MM.1S (cell line): ENCODE measurements around the gene CCDC185.

ENCODE experiments used
- DNase-seq: peaks from one replicate; pipeline ENCODE4 v3.0.0-alpha.2; 2015
- H2AFZ ChIP-seq: fragments of 300-600 bp; sonication (generic); 2 replicates; pipeline ENCODE4 v1.6.0; 2016; ENCODE audit warnings: antibody characterized with exemption, low read length
- H3F3A ChIP-seq: fragments of 300-600 bp; sonication (generic); 2 replicates; pipeline ENCODE4 v1.6.1; 2016; ENCODE audit warnings: mild to moderate bottlenecking, antibody characterized with exemption, low read length, moderate library complexity, mixed read lengths; ENCODE audit not compliant: insufficient read depth
- H3K27ac ChIP-seq: fragments of 300-600 bp; sonication (generic); 2 replicates; pipeline ENCODE4 v1.5.1; 2016; ENCODE audit warnings: mild to moderate bottlenecking, low read length
- H3K27me3 ChIP-seq: fragments of 300-600 bp; sonication (generic); replicated peaks from 2 replicates; pipeline ENCODE4 v1.6.0; 2016; ENCODE audit warnings: low read length; ENCODE audit not compliant: insufficient read depth
- H3K36me3 ChIP-seq: fragments of 300-600 bp; sonication (generic); replicated peaks from 2 replicates; pipeline ENCODE4 v1.6.1; 2016; ENCODE audit warnings: mild to moderate bottlenecking, low read length, mixed read lengths; ENCODE audit not compliant: insufficient read depth
- H3K4me1 ChIP-seq: fragments of 300-600 bp; sonication (generic); 2 replicates; pipeline ENCODE4 v1.6.1; 2016; ENCODE audit warnings: low read length, mixed read lengths
- H3K4me2 ChIP-seq: fragments of 300-600 bp; sonication (generic); 2 replicates; pipeline ENCODE4 v1.6.0; 2016; ENCODE audit warnings: low read depth, low read length
- H3K4me3 ChIP-seq: fragments of 300-600 bp; sonication (generic); 2 replicates; pipeline ENCODE4 v1.5.1; 2016; ENCODE audit warnings: low read length, mixed read lengths
- H3K79me2 ChIP-seq: fragments of 300-600 bp; sonication (generic); 2 replicates; pipeline ENCODE4 v1.6.1; 2016; ENCODE audit warnings: mixed run types, low read length, mixed read lengths
- H3K9ac ChIP-seq: fragments of 300-600 bp; sonication (generic); 2 replicates; pipeline ENCODE4 v1.6.1; 2016; ENCODE audit warnings: low read length, mixed read lengths
- H3K9me2 ChIP-seq: fragments of 300-600 bp; sonication (generic); replicated peaks from 2 replicates; pipeline ENCODE4 v1.6.1; 2016; ENCODE audit warnings: mild to moderate bottlenecking, low read length, mixed read lengths; ENCODE audit not compliant: insufficient read depth
- H3K9me3 ChIP-seq: fragments of 300-600 bp; sonication (generic); replicated peaks from 2 replicates; pipeline ENCODE4 v1.6.1; 2016; ENCODE audit warnings: mild to moderate bottlenecking, low read length, mixed read lengths; ENCODE audit not compliant: insufficient read depth
- H4K20me1 ChIP-seq: fragments of 300-600 bp; sonication (generic); 2 replicates; pipeline ENCODE4 v1.6.1; 2016; ENCODE audit warnings: mild to moderate bottlenecking, low read length, moderate library complexity, mixed read lengths; ENCODE audit not compliant: insufficient read depth
- EZH2 ChIP-seq: fragments of 300-600 bp; sonication (generic); optimal IDR thresholded peaks from 2 replicates; pipeline ENCODE3; 2017; ENCODE audit warnings: low read depth, mild to moderate bottlenecking, antibody characterized with exemption, low read length, mixed read lengths
- EZH2phosphoT487 ChIP-seq: fragments of 300-600 bp; sonication (generic); IDR thresholded peaks from 2 replicates; pipeline ENCODE4 v1.6.1; 2018; ENCODE audit warnings: antibody characterized with exemption, low read length
- TF ChIP-seq, protein P1 (sequence below): fragments of 300-600 bp; sonication (generic); IDR thresholded peaks from 2 replicates; pipeline ENCODE4 v1.5.1; 2016; ENCODE audit warnings: antibody characterized with exemption, low read length, mixed read lengths

The CCDC185 gene

DNA sequence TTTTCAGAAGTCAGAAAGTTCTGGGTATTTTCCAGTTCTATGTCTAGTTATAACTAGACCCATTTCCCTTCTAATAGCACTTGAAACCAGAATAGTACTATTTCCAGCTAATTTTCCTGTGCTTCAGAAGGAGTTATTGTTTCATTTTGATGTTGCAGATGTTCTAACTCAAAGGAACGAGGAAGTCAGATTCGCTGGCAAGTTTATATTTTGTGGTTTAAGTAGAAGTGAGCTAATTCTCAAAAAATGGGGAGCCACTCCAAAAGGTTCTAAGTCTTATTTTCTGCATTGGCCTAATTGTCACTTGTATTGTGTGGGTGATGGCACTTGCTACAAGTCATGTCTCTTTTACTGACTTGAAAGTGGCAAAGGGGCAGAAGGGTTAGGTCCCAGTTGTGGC is 18.1 kb downstream of the CCDC185 start:
- H2AFZ ChIP-seq: no peak overlapping the region
- DNase-seq: no peak

DNA sequence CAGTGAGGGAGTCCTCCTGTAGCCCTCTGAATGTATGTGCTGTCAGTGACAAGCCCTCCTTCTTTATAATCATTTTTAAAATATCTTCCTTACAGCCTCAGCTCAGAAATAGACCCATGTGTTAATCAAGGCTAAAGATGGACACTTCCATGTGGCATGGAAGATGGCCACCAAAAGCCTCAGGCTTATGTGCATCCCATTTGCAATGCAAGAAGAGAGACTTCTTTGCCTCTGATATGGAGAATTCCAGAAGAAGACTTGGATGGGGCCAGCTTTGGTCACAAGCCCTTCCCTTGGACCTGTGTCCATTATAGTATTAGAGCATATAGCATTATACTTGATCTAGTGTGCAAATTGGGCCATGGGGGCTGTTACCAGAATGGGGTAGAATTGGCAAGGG is 18.5 kb downstream of the CCDC185 start:
- H3K4me1 ChIP-seq: no peaks in the 10 kb centered on the region

More for the DNA sequence above, 18.1 kb downstream of the CCDC185 start:
- Histone ChIP-seq H3K9me3 (no peaks in the 10 kb centered on the region), H3K9ac (no peak overlapping the region), H3K4me3 (no peak overlapping the region), H3K36me3 (no peaks in the 10 kb centered on the region), H3K79me2 (no peaks in the 10 kb centered on the region), H3K4me2 (no peak overlapping the region), H3F3A (no peaks in the 10 kb centered on the region), H3K4me1 (no peaks in the 10 kb centered on the region), H3K27me3 (no peaks in the 10 kb centered on the region), H3K27ac (no peak overlapping the region), H3K9me2 (no peaks in the 10 kb centered on the region), H4K20me1 (no peaks in the 10 kb centered on the region)
- TF ChIP-seq EZH2: no peak
- TF ChIP-seq, protein P1, sequence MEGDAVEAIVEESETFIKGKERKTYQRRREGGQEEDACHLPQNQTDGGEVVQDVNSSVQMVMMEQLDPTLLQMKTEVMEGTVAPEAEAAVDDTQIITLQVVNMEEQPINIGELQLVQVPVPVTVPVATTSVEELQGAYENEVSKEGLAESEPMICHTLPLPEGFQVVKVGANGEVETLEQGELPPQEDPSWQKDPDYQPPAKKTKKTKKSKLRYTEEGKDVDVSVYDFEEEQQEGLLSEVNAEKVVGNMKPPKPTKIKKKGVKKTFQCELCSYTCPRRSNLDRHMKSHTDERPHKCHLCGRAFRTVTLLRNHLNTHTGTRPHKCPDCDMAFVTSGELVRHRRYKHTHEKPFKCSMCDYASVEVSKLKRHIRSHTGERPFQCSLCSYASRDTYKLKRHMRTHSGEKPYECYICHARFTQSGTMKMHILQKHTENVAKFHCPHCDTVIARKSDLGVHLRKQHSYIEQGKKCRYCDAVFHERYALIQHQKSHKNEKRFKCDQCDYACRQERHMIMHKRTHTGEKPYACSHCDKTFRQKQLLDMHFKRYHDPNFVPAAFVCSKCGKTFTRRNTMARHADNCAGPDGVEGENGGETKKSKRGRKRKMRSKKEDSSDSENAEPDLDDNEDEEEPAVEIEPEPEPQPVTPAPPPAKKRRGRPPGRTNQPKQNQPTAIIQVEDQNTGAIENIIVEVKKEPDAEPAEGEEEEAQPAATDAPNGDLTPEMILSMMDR: no peak
- no peak for TF ChIP-seq EZH2phosphoT487

DNA sequence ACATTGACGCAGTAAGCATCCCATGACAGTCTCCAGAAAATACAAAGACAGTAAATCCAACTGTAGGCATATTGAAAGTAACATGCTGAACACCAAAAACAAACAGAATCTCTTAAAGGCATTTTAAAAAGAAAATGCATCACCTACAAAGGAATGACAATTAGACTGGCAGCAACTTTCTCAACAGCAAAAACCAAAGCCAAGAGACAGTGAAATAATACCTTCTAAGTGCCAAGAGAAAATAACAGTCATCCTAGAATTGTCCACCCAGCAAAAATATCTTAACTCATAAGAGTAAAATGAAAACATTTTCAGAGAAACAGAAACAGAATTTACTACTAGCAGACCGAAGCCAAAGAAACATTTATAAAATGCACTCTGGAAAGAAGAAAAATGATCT is 20.0 kb downstream of the CCDC185 start:
- Histone ChIP-seq H3K9me3 (no peaks in the 10 kb centered on the region), H3K79me2 (no peaks in the 10 kb centered on the region), H3K36me3 (no peaks in the 10 kb centered on the region), H3K4me3 (no peak overlapping the region), H3K27me3 (no peaks in the 10 kb centered on the region), H2AFZ (no peak overlapping the region), H3K4me2 (no peak overlapping the region), H4K20me1 (no peaks in the 10 kb centered on the region), H3K4me1 (no peaks in the 10 kb centered on the region), H3K27ac (no peak overlapping the region), H3F3A (no peaks in the 10 kb centered on the region), H3K9me2 (no peaks in the 10 kb centered on the region), H3K9ac (no peak overlapping the region)
- no peak for DNase-seq
- TF ChIP-seq EZH2: no peak
- TF ChIP-seq EZH2phosphoT487: no peak
- TF ChIP-seq, protein P1: no peak

More for the DNA sequence above, 18.5 kb downstream of the CCDC185 start:
- H2AFZ ChIP-seq: no peak overlapping the region
- no peak overlapping the region for H3K9ac ChIP-seq
- no peaks in the 10 kb centered on the region for H3K9me3 ChIP-seq
- no peaks in the 10 kb centered on the region for H3F3A ChIP-seq
- H3K4me3 ChIP-seq: no peak overlapping the region
- H3K27ac ChIP-seq: no peak overlapping the region
- no peaks in the 10 kb centered on the region for H3K9me2 ChIP-seq
- no peaks in the 10 kb centered on the region for H3K79me2 ChIP-seq
- DNase-seq: no peak
- H4K20me1 ChIP-seq: no peaks in the 10 kb centered on the region
- H3K36me3 ChIP-seq: no peaks in the 10 kb centered on the region
- TF ChIP-seq EZH2 (no peak), EZH2phosphoT487 (no peak)
- TF ChIP-seq, protein P1: no peak
- no peaks in the 10 kb centered on the region for H3K27me3 ChIP-seq
- H3K4me2 ChIP-seq: no peak overlapping the region

DNA sequence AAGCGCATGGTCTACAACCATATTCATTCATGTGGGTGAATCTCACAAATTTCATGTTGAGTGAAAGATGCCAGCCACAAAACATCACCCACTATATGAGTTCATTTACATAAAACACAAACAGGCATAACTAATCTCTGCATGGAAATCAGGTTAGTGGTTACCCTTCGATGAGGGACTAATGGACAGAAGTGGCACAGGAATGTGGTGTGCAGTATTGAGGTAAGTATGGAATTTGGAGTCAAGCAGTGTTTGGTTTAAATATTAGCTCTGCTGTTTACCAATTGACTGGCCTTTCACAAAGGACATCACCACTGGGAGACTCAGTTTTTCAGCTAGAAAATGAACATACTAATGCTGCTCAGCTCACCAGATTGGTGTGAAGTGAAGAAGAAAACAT is 24.2 kb downstream of the CCDC185 start:
- no peaks in the 10 kb centered on the region for H3K9me3 ChIP-seq
- TF ChIP-seq, protein P1: no peak
- no peak for TF ChIP-seq EZH2phosphoT487
- no peak for TF ChIP-seq EZH2
- no peaks in the 10 kb centered on the region for H3K36me3 ChIP-seq
- H3K27me3 ChIP-seq: no peaks in the 10 kb centered on the region
- H3K9me2 ChIP-seq: no peaks in the 10 kb centered on the region
- DNase-seq: no peak
- H3K79me2 ChIP-seq: no peaks in the 10 kb centered on the region
- H3K4me2 ChIP-seq: no peak overlapping the region
- H3K9ac ChIP-seq: no peak overlapping the region
- H4K20me1 ChIP-seq: no peaks in the 10 kb centered on the region
- no peaks in the 10 kb centered on the region for H3F3A ChIP-seq
- H3K4me1 ChIP-seq: no peaks in the 10 kb centered on the region
- no peak overlapping the region for H3K4me3 ChIP-seq
- H3K27ac ChIP-seq: no peak overlapping the region
- no peak overlapping the region for H2AFZ ChIP-seq
